Measurements from ENCODE around the gene SRP72. TPM values are rescaled to one million over a fixed set of nuclear protein-coding genes. Genes with fewer than 3 reads are reported as not detected.

SRP72 gene
- total RNA-seq, 1 donor from 2014 or later, result 66.9 TPM

DNA sequence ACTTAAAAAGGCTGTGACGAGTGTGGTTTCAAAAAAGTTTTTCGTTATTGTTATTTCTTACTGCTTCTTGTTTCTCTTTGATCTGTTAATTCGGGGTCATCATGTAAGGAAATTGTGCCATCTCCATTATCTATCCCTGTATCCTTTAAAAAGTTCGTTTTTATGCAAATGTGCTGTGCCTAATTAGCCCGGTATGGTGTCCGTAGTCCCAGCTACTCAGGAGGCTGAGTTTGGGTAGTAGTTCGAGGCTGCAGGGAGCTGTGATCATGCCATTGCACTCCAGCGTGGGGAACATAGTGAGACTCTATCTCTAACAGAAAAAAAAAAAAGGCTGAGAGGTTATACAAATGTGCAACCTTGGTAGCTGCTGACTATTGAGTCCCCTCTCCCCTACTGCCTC lies 83.2 kb downstream of the SRP72 start:
- no peak for DNase-seq

DNA sequence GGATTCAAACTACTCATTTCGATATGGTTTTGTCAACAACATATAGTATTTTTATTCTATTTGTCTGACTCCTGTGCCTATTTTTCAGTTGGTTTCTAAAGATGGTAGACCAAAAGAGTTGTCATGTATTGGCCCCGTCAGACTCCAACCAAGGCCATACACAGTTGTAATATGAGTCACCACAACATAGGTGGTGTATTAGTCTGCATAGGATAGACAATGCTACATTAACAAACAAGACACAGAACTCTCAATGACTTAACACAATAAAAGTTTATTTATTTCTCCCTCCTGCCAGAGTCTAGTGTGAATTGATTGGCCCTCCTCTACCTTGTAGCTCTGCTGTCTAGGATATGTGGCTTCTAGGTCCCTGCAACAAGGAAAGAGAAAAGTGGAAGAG lies 84.1 kb downstream of the SRP72 start:
- no peak for DNase-seq

DNA sequence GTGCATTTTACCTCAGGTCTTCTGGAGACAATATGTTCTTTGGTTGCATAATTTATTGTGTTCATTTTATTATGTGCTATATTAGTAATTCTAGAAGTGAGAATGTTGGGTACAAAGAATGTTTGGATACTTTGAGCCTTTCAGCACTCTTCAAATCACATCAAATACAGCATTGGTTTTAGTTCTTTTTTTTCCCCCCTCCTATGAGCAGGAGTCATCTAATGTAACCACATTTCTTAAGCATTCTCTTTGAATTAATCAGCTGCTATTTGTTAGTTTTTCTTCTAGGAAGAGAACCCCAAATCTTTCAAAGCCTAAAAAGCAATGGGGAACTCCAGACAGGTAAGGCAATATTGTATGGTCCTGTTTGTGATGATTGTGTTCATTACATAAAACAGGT lies 84.9 kb downstream of the SRP72 start:
- no peak for DNase-seq

Other genes starting within 250 kb of the SRP72 start
- 41.8 TPM for gene AASDH, start 80.1 kb upstream of the SRP72 start, total RNA-seq
- gene PPAT, start 32.0 kb upstream of the SRP72 start, total RNA-seq, result 34.9 TPM
- 14.0 TPM for gene PAICS, start 31.4 kb upstream of the SRP72 start, total RNA-seq
- 3.4 TPM for gene ARL9, start 38.2 kb downstream of the SRP72 start, total RNA-seq
- 79.2 TPM for gene HOPX, start 213.7 kb downstream of the SRP72 start, total RNA-seq

Measured in occipital lobe (tissue), 2 donors.